ENCODE measurements around the gene SKAP1.

Gene SKAP1

GRCh38 chr17:48335146-48335784 lies 94.7 kb downstream of the SKAP1 start:
- DNase-seq (ENCODE audit: insufficient read length, low spot score) (no peak), FAIRE-seq (peak; percentile 86)

- no peak for DNase-seq (ENCODE audit: insufficient read length, low spot score)
- peak; percentile 71 for FAIRE-seq
Observed at GRCh38 chr17:48333034-48333530, 96.9 kb downstream of the SKAP1 start.

GRCh38 chr17:48330887-48331286 lies 99.1 kb downstream of the SKAP1 start:
- FAIRE-seq (no peak), DNase-seq (ENCODE audit: insufficient read length, low spot score) (no peak)

- FAIRE-seq = no peak
- no peak for DNase-seq (ENCODE audit: insufficient read length, low spot score)
Observed at GRCh38 chr17:48330421-48330820, 99.6 kb downstream of the SKAP1 start.

GRCh38 chr17:48328457-48328856 lies 101.6 kb downstream of the SKAP1 start:
- no peak for FAIRE-seq

GRCh38 chr17:48326310-48326709 lies 103.7 kb downstream of the SKAP1 start:
- DNase-seq (ENCODE audit: insufficient read length, low spot score) = no peak
- FAIRE-seq = peak; percentile 48

More at GRCh38 chr17:48328457-48328856, 101.6 kb downstream of the SKAP1 start:
- DNase-seq (ENCODE audit: insufficient read length, low spot score) = no peak

- no peak for FAIRE-seq
- DNase-seq (ENCODE audit: insufficient read length, low spot score) = no peak
Observed at GRCh38 chr17:48322060-48322459, 108.0 kb downstream of the SKAP1 start.

- FAIRE-seq = no peak
- no peak for DNase-seq (ENCODE audit: insufficient read length, low spot score)
Observed at GRCh38 chr17:48317732-48318131, 112.3 kb downstream of the SKAP1 start.

GRCh38 chr17:48314716-48315115 lies 115.3 kb downstream of the SKAP1 start:
- no peak for FAIRE-seq
- no peak for DNase-seq (ENCODE audit: insufficient read length, low spot score)

GRCh38 chr17:48313096-48313755 lies 116.8 kb downstream of the SKAP1 start:
- DNase-seq (ENCODE audit: insufficient read length, low spot score) (no peak), FAIRE-seq (peak; percentile 39)

- FAIRE-seq = no peak
- DNase-seq (ENCODE audit: insufficient read length, low spot score) = no peak
Observed at GRCh38 chr17:48311324-48311723, 118.7 kb downstream of the SKAP1 start.

- DNase-seq (ENCODE audit: insufficient read length, low spot score) (no peak), FAIRE-seq (peak; percentile 55)
Observed at GRCh38 chr17:48310748-48311213, 119.2 kb downstream of the SKAP1 start.

- DNase-seq (ENCODE audit: insufficient read length, low spot score) (no peak), FAIRE-seq (no peak)
Observed at GRCh38 chr17:48308581-48308980, 121.4 kb downstream of the SKAP1 start.

GRCh38 chr17:48307814-48308411 lies 122.1 kb downstream of the SKAP1 start:
- DNase-seq (ENCODE audit: insufficient read length, low spot score) (peak; percentile 18), FAIRE-seq (peak; percentile 80)

GRCh38 chr17:48307255-48307654 lies 122.8 kb downstream of the SKAP1 start:
- FAIRE-seq (no peak), DNase-seq (ENCODE audit: insufficient read length, low spot score) (no peak)

- no peak for FAIRE-seq
- no peak for DNase-seq (ENCODE audit: insufficient read length, low spot score)
Observed at GRCh38 chr17:48301002-48301401, 129.0 kb downstream of the SKAP1 start.

- no peak for FAIRE-seq
- DNase-seq (ENCODE audit: insufficient read length, low spot score) = no peak
Observed at GRCh38 chr17:48299760-48300159, 130.3 kb downstream of the SKAP1 start.

- DNase-seq (ENCODE audit: insufficient read length, low spot score) = no peak
- FAIRE-seq = no peak
Observed at GRCh38 chr17:48297825-48298224, 132.2 kb downstream of the SKAP1 start.

GRCh38 chr17:48296453-48296852 lies 133.6 kb downstream of the SKAP1 start:
- DNase-seq (ENCODE audit: insufficient read length, low spot score) (no peak), FAIRE-seq (peak; percentile 55)

GRCh38 chr17:48295362-48296288 lies 134.4 kb downstream of the SKAP1 start:
- DNase-seq (ENCODE audit: insufficient read length, low spot score) (peak; percentile 28), FAIRE-seq (peak; percentile 98)
